CD4-positive, alpha-beta T cell treated with Interleukin-12 subunit alpha and Interleukin-12 subunit beta, for 1 hour (primary cell): ENCODE results near the gene ACP7.
A peak's percentile ranks its signal among the peaks of the same experiment; 100 is the strongest.
"Not testable (repeated sequence)": the region's sequence is repeated elsewhere in the genome, so short reads cannot be mapped to it uniquely, and the experiment has no call there.

ENCODE experiments used
- DNase-seq: peaks from one replicate; pipeline ENCODE4 v3.0.0-alpha.2; 2020

ACP7 gene

GRCh38 chr19:39083983-39084731, at the start of gene ACP7:
TSS of gene ACP7 (plus strand) at chr19:39084368. CDS start at chr19:39085270, 902 bp downstream.
- peak; percentile 16 for DNase-seq

GRCh38 chr19:39036581-39036980, 47.6 kb upstream of the ACP7 start:
- DNase-seq = no peak

- no peak for DNase-seq
These were observed 47.0 kb upstream of the ACP7 start for GRCh38 chr19:39037194-39037593.

- DNase-seq = no peak
These were observed 46.1 kb upstream of the ACP7 start for GRCh38 chr19:39038098-39038497.

- DNase-seq = no peak
These were observed 38.7 kb upstream of the ACP7 start for GRCh38 chr19:39045506-39045905.

- no peak for DNase-seq
These were observed 37.9 kb upstream of the ACP7 start for GRCh38 chr19:39046037-39046821.

- no peak for DNase-seq
These were observed 37.1 kb upstream of the ACP7 start for GRCh38 chr19:39047073-39047472.

- DNase-seq = peak; percentile 73
These were observed 31.9 kb upstream of the ACP7 start for GRCh38 chr19:39052243-39052746.

- DNase-seq = no peak
These were observed 31.3 kb upstream of the ACP7 start for GRCh38 chr19:39052846-39053245.

- DNase-seq = no peak
These were observed 30.7 kb upstream of the ACP7 start for GRCh38 chr19:39053276-39054090.

GRCh38 chr19:39054091-39054470, 30.1 kb upstream of the ACP7 start:
- DNase-seq = no peak

- no peak for DNase-seq
These were observed 26.6 kb upstream of the ACP7 start for GRCh38 chr19:39057615-39058014.

- no peak for DNase-seq
These were observed 24.9 kb upstream of the ACP7 start for GRCh38 chr19:39059302-39059701.

- DNase-seq = no peak
These were observed 24.0 kb upstream of the ACP7 start for GRCh38 chr19:39060171-39060570.

GRCh38 chr19:39064405-39064804, 19.8 kb upstream of the ACP7 start:
- DNase-seq = no peak

- no peak for DNase-seq
These were observed 18.2 kb upstream of the ACP7 start for GRCh38 chr19:39065928-39066327.

GRCh38 chr19:39067104-39067503, 17.1 kb upstream of the ACP7 start:
- DNase-seq = no peak

GRCh38 chr19:39068259-39068658, 15.9 kb upstream of the ACP7 start:
- not testable (repeated sequence) for DNase-seq

- DNase-seq = no peak
These were observed 13.3 kb upstream of the ACP7 start for GRCh38 chr19:39070888-39071287.

GRCh38 chr19:39074205-39074692, 9.9 kb upstream of the ACP7 start:
- DNase-seq = no peak

- no peak for DNase-seq
These were observed 9.2 kb upstream of the ACP7 start for GRCh38 chr19:39074942-39075341.

GRCh38 chr19:39077323-39077722, 6.8 kb upstream of the ACP7 start:
- DNase-seq = no peak
